HG03095 (cell line): ENCODE measurements around the gene LBH.
"Not testable (repeated sequence)": the region's sequence is repeated elsewhere in the genome, so short reads cannot be mapped to it uniquely, and the experiment has no call there.

Experiments
- ATAC-seq: cut with Tn5 transposase; IDR thresholded peaks from one replicate; pipeline ENCODE4 v1.9.1; 2021; ENCODE audit warnings: moderate library complexity; ENCODE audit not compliant: unreplicated experiment

The LBH gene

GRCh38 chr2:30255466-30256408, 24.4 kb downstream of the LBH start:
- ATAC-seq: no peak

GRCh38 chr2:30257266-30258214, 26.2 kb downstream of the LBH start:
- ATAC-seq: no peak

GRCh38 chr2:30259071-30259470, 27.7 kb downstream of the LBH start:
- no peak for ATAC-seq

GRCh38 chr2:30259827-30260679, 28.7 kb downstream of the LBH start:
- ATAC-seq: no peak

GRCh38 chr2:30260941-30261340, 29.6 kb downstream of the LBH start:
- no peak for ATAC-seq

GRCh38 chr2:30261695-30262211, 30.4 kb downstream of the LBH start:
- ATAC-seq: no peak

- no peak for ATAC-seq
These were observed 31.5 kb downstream of the LBH start for GRCh38 chr2:30262716-30263309.

GRCh38 chr2:30264274-30264673, 32.9 kb downstream of the LBH start:
- ATAC-seq: no peak

- ATAC-seq: no peak
These were observed 34.0 kb downstream of the LBH start for GRCh38 chr2:30265052-30266015.

- no peak for ATAC-seq
These were observed 34.8 kb downstream of the LBH start for GRCh38 chr2:30266051-30266621.

- no peak for ATAC-seq
These were observed 35.4 kb downstream of the LBH start for GRCh38 chr2:30266705-30267104.

- ATAC-seq: no peak
These were observed 36.0 kb downstream of the LBH start for GRCh38 chr2:30267161-30267975.

- ATAC-seq: no peak
These were observed 37.0 kb downstream of the LBH start for GRCh38 chr2:30268296-30268871.

- ATAC-seq: not testable (repeated sequence)
These were observed 37.9 kb downstream of the LBH start for GRCh38 chr2:30269114-30269770.

GRCh38 chr2:30269771-30270145, 38.4 kb downstream of the LBH start:
- no peak for ATAC-seq

GRCh38 chr2:30270166-30270565, 38.8 kb downstream of the LBH start:
- no peak for ATAC-seq

- no peak for ATAC-seq
These were observed 40.0 kb downstream of the LBH start for GRCh38 chr2:30271301-30271700.
